Activated CD4-positive, alpha-beta memory T cell treated with anti-CD3 and anti-CD28 coated beads, Interleukin-2, amount 10 ng/mL, durations not matched to agents 7 days and 5 days (primary cell): ENCODE measurements around the gene SLC24A3. TPM values are rescaled to one million over a fixed set of nuclear protein-coding genes. Genes with fewer than 3 reads are reported as not detected.

ENCODE experiments used
- CTCF ChIA-PET: fragments of 350-600 bp; sonication (Branson Sonifier 250); formaldehyde crosslinking; loops from one replicate; lab custom pipeline; 2021; ENCODE audit warnings: antibody characterized with exemption, inconsistent platforms; lab: Charles Lee
- POLR2A ChIA-PET: fragments of 350-600 bp; sonication (Branson Sonifier 250); formaldehyde crosslinking; loops from one replicate; lab custom pipeline; 2021; ENCODE audit warnings: antibody characterized with exemption; lab: Charles Lee
- DNase-seq: peaks from one replicate; pipeline ENCODE4 v3.0.0-alpha.2; 2020
- H3K27ac Mint-ChIP-seq: one replicate; pipeline ENCODE4 v1.8.0; 2021; ENCODE audit warnings: mild to moderate bottlenecking, mixed read lengths
- H3K27me3 Mint-ChIP-seq: one replicate; pipeline ENCODE4 v1.8.0; 2021; ENCODE audit warnings: mixed read lengths
- H3K36me3 Mint-ChIP-seq: one replicate; pipeline ENCODE4 v1.8.0; 2021; ENCODE audit warnings: low read depth, mixed read lengths
- H3K4me1 Mint-ChIP-seq: one replicate; pipeline ENCODE4 v1.8.0; 2021; ENCODE audit warnings: mixed read lengths
- H3K4me3 Mint-ChIP-seq: one replicate; pipeline ENCODE4 v1.8.0; 2021; ENCODE audit warnings: mild to moderate bottlenecking, mixed read lengths
- H3K9me3 Mint-ChIP-seq: one replicate; pipeline ENCODE4 v1.8.0; 2021; ENCODE audit warnings: mixed read lengths
- total RNA-seq, 2 experiments: library from RNA; stranded (reverse); gene quantifications; one replicate each; pipeline ENCODE4 v1.2.3, GENCODE V29; 2021

The SLC24A3 gene
- total RNA-seq, 2 experiments from 2014 or later = not detected

DNA sequence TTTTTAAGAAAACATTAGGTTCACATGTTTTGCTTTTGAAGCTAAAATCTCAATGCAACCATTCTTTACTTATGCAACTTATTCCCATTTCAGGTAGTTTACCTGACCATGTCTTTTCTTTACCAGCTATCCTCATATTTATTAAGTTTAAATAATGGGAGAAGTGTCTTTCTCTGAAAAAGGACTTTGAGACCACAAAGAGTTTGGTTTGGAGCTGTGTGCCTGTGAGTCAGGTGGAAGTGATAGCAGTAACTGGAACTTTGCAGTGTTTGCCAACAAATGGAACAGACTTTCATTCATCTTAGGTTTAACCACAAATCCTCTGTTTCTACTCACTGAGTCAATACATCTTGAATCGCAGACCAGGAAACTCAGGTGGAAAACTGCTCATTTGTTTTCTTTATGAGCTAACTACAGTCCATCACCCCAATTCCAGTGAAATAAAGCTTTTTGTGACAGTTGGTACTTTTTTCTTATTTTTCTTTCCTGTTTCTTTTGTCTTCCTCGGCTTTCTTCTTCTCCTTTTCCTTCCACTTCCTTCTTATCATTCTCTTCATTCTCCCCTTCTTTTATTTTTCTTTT lies 397.3 kb downstream of the SLC24A3 start:
- Mint-ChIP-seq H3K27me3 (peaks cover 2% of the 10 kb centered on the region), H3K9me3 (no peaks in the 10 kb centered on the region), H3K36me3 (no peaks in the 10 kb centered on the region), H3K4me1 (no peaks in the 10 kb centered on the region), H3K27ac (no peak overlapping the region), H3K4me3 (no peak overlapping the region)
- CTCF ChIA-PET = no interaction called here
- no peak for DNase-seq
- POLR2A ChIA-PET = no interaction called here

DNA sequence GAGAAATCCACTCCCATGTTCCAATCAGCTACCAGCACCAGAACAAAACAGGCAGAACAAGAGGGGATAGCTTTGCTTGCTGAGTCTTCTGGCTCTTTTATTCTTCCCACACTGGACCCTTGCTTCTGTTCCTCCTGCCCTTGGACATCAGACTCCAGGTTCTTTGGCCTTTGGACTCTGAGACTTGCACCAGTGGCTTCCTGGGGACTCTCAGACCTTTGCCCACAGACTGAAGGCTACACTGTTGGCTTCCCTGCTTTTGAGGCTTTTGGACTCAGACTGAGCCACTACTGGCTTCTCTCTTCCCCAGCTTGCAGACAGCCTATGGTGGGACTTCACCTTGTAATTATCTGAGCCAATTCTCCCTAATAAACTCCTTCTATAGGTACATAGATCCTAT lies 403.2 kb downstream of the SLC24A3 start:
- no peak for DNase-seq
- Mint-ChIP-seq H3K4me3 (no peak overlapping the region), H3K36me3 (no peaks in the 10 kb centered on the region), H3K27ac (no peak overlapping the region), H3K27me3 (no peaks in the 10 kb centered on the region), H3K4me1 (no peaks in the 10 kb centered on the region), H3K9me3 (no peaks in the 10 kb centered on the region)
- ChIA-PET POLR2A (no interaction called here), CTCF (no interaction called here)

DNA sequence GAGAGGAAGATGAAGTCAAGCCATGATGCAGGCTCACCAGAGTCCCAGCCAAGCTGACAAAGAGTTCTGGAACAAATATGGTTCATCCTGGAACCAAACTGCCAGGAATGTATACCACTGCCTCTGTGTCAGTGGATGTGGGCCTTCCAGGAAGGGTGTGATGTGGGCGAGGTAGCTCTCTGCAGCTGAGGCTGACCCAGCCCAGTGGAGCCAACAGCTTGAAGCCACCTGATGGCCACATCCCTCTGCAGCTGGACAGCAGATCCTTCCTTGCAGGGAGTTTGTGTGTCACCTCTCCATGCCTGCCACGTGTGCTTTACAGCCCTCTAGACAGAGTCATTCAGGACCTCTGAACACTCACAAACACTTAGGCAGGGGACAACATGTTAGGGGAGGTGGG lies 403.6 kb downstream of the SLC24A3 start:
- no peaks in the 10 kb centered on the region for H3K27me3 Mint-ChIP-seq
- DNase-seq = no peak
- no peak overlapping the region for H3K27ac Mint-ChIP-seq
- H3K4me3 Mint-ChIP-seq = no peak overlapping the region
- CTCF ChIA-PET = no interaction called here
- POLR2A ChIA-PET = no interaction called here
- H3K36me3 Mint-ChIP-seq = no peaks in the 10 kb centered on the region
- no peaks in the 10 kb centered on the region for H3K4me1 Mint-ChIP-seq
- no peaks in the 10 kb centered on the region for H3K9me3 Mint-ChIP-seq

DNA sequence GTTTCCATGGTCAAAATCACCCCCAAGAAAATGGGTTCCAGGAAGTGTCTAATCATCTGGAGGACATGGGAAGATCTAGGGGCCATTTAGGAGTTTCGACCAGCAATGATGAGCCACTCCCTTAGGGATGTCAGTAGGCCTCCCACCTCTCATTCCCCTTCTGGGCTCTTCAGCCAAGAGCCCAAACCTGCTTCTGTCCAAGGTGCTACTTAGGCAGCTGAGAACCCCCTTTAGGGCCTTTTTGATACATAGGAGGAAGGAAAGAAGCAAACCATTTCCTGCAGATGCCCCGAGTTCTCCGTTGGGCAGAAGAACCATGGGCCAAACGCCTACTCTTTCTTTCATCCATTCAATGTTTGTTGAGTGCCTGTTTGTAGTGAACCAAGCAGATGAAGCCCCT lies 404.2 kb downstream of the SLC24A3 start:
- Mint-ChIP-seq H3K4me3 (no peak overlapping the region), H3K27ac (no peak overlapping the region), H3K9me3 (no peaks in the 10 kb centered on the region), H3K4me1 (no peaks in the 10 kb centered on the region), H3K27me3 (no peaks in the 10 kb centered on the region), H3K36me3 (no peaks in the 10 kb centered on the region)
- CTCF ChIA-PET = no interaction called here
- DNase-seq = no peak
- POLR2A ChIA-PET = no interaction called here

DNA sequence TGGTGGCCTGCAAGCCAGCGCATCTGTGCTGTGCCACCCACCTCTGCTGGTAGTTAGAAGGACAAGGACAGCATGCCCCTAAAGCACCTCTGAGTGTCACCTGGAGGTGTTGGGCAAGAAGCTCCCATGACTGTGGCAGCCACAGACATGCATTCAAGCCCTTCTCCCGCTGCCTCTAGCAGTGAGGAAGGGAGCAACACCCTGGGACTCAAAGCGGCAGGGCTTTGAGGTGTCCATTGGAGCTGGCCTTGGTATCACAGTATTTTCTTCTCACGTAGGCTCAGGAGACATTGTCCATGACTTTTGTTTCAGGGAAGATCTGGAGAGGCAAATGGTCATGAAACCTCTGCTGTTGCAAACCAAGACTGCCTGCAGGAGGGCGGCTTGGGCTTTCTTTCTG lies 404.8 kb downstream of the SLC24A3 start:
- ChIA-PET POLR2A (no interaction called here), CTCF (no interaction called here)
- Mint-ChIP-seq H3K4me1 (no peaks in the 10 kb centered on the region), H3K27me3 (no peaks in the 10 kb centered on the region), H3K27ac (no peak overlapping the region), H3K4me3 (no peak overlapping the region), H3K36me3 (no peaks in the 10 kb centered on the region), H3K9me3 (no peaks in the 10 kb centered on the region)
- DNase-seq = no peak

DNA sequence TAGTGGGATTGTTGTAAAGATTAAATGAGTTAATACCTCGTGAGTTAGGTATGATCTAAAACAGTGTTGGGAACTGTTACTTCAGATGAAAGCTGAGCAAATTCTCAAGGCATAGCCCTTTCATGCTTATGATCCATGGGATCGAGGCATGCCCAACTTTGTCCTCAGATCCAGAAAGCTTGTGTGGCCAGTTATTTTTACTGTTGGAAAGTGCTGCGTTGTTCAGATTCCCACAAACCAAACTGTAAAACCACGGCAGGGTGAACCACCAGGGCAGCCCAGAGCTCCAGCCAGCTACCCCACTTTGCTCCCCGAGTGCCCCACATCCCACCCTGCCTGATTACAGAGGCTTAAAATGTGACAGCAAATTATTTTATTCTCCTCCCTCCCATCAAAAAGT lies 406.3 kb downstream of the SLC24A3 start:
- H3K9me3 Mint-ChIP-seq = no peaks in the 10 kb centered on the region
- H3K4me3 Mint-ChIP-seq = no peak overlapping the region
- no peak for DNase-seq
- ChIA-PET POLR2A (no interaction called here), CTCF (interaction anchor here (1.2 kb wide), 1 partner anchor 10 kb away, joined by 5 read pairs; no protein-coding TSS in a partner anchor)
- H3K27me3 Mint-ChIP-seq = no peaks in the 10 kb centered on the region
- H3K36me3 Mint-ChIP-seq = no peaks in the 10 kb centered on the region
- no peaks in the 10 kb centered on the region for H3K4me1 Mint-ChIP-seq
- no peak overlapping the region for H3K27ac Mint-ChIP-seq

DNA sequence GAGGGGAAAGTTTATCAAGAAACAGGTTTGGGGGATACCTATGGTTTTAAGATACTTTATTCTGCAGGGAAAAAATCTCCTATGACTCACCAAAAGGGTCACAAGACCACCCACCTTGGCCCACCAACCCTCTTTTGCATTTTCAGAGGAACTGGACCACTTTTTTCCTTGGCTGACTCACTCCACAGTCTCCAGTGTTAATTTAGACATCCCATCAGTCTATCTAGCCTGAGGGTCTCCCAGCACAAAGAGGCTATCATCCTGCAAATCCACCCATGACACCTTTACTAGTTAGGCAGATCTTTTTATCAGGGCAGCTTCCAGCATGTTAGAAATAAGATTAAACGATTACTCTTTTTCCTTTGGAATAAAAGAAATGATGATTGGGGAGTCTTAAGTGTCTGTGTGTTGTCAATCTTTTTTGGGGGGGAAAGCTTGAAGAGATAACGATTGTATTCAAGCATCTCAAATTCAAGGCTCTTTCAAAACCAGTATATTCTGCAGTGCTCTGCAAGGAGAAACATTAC lies 407.5 kb downstream of the SLC24A3 start:
- H3K36me3 Mint-ChIP-seq = no peaks in the 10 kb centered on the region
- no peaks in the 10 kb centered on the region for H3K4me1 Mint-ChIP-seq
- POLR2A ChIA-PET = no interaction called here
- CTCF ChIA-PET = interaction anchor here (0.8 to 1.2 kb wide), 2 partner anchors 9 to 12 kb away, joined by 3 to 5 read pairs; no protein-coding TSS in a partner anchor
- no peaks in the 10 kb centered on the region for H3K9me3 Mint-ChIP-seq
- DNase-seq = no peak
- no peaks in the 10 kb centered on the region for H3K27me3 Mint-ChIP-seq
- H3K4me3 Mint-ChIP-seq = no peak overlapping the region
- H3K27ac Mint-ChIP-seq = no peak overlapping the region

DNA sequence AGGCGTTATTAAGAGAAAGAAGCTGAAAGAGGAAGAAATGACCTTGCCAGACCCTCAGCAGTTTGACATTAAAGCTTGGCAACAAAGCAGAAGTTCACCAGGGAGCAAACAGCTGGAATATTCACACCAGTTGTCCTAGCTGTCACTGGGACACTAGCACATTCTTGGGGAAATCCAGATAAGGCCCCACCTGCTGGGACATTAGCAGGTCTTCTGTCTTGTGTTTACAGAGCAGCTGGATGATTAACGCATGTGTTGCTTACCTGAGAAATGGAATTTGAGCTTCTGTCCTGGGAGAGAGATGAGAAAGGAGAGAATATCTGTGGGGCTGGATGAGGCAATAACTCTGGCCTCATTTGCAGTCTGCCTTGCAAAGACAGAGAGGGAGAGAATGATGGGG lies 408.0 kb downstream of the SLC24A3 start:
- Mint-ChIP-seq H3K36me3 (no peaks in the 10 kb centered on the region), H3K27me3 (no peaks in the 10 kb centered on the region), H3K4me3 (no peak overlapping the region), H3K4me1 (no peaks in the 10 kb centered on the region), H3K9me3 (no peaks in the 10 kb centered on the region), H3K27ac (no peak overlapping the region)
- DNase-seq = no peak
- ChIA-PET CTCF (interaction anchor here (0.8 kb wide), 1 partner anchor 12 kb away, joined by 3 read pairs; no protein-coding TSS in a partner anchor), POLR2A (no interaction called here)

DNA sequence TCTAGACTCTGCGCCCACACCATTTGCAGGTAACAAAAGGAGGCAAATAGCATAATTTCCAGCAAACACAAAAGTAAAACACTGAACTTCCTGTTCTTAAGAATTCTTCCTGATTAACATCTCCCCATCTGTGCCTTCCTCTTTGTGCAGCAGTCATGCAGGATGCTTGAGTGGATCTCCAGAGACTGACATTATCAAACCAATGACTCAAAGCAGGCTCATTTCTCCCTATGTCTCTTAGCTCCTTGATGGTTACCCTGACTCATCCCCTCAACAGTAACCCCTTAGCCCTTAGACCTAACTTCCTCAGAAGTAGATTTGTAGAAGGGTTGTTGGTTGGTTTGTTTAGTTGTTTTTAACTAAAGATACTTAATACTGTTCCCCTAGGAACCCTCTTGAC lies 408.6 kb downstream of the SLC24A3 start:
- H3K27ac Mint-ChIP-seq = no peak overlapping the region
- CTCF ChIA-PET = interaction anchor here (0.8 kb wide), 1 partner anchor 11 kb away, joined by 3 read pairs; no protein-coding TSS in a partner anchor

DNA sequence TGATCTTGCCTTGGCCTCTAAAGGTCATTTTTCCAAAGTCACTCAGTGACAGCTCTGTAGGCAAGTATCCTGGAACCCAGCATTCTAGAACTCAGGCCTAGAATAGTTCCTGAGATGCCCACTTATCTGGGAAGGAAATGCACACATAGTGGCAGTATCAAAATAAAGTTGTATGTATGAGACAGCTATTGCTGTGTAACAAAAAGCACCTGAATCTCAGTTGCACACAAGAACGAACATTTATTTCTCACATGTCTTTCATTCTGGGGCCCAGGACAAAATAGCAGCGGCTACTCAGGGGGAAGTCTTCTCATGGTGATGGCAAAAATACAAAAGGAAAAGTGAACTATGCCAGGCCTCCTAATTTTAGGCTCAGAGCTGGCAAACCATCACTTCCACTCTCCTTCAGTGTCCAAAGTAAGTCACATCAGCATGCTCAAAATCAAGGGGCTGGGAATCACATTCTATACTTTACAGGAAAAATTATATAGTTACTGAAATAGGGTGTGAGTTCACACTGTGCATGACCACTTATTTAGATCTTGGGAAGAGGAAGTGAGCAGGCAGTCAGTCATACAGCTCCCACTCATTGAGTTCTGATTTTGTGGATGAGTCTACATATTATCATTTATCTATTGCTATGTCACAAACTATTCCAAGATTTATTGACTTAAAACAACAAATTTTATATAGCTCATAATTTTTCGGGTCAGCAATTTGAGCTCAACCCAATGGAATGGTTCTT lies 412.0 kb downstream of the SLC24A3 start:
- ChIA-PET CTCF (interaction anchor here (0.9 kb wide), 1 partner anchor 41 kb away, joined by 3 read pairs; no protein-coding TSS in a partner anchor), POLR2A (no interaction called here)
- H3K27ac Mint-ChIP-seq = no peak overlapping the region
- H3K9me3 Mint-ChIP-seq = no peaks in the 10 kb centered on the region
- H3K4me1 Mint-ChIP-seq = no peaks in the 10 kb centered on the region
- H3K4me3 Mint-ChIP-seq = no peak overlapping the region
- no peak for DNase-seq
- no peaks in the 10 kb centered on the region for H3K36me3 Mint-ChIP-seq
- no peaks in the 10 kb centered on the region for H3K27me3 Mint-ChIP-seq

More for the DNA sequence above, 408.6 kb downstream of the SLC24A3 start:
- no peaks in the 10 kb centered on the region for H3K36me3 Mint-ChIP-seq
- no peak overlapping the region for H3K4me3 Mint-ChIP-seq
- no peaks in the 10 kb centered on the region for H3K27me3 Mint-ChIP-seq
- no peaks in the 10 kb centered on the region for H3K9me3 Mint-ChIP-seq
- H3K4me1 Mint-ChIP-seq = no peaks in the 10 kb centered on the region
- POLR2A ChIA-PET = no interaction called here
- no peak for DNase-seq

DNA sequence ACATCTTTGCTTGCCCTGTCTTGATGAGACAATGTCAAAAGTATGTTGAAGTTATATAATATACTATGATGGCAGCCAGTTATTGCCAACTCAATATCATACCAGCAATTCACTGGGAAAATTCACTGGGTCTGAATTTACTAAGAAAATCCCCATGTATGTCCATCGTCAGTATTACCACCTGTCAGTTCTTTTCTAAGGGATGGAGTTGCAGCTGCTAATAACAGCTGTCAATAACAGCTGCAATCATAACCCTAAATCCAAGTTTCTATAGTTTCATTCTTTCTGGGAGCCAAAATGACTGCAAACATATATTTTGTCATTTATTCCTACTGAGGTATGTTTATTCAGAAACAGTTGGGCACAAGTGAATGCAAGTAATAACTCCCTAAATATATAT lies 413.0 kb downstream of the SLC24A3 start:
- Mint-ChIP-seq H3K4me3 (no peak overlapping the region), H3K36me3 (no peaks in the 10 kb centered on the region), H3K9me3 (no peaks in the 10 kb centered on the region), H3K27ac (no peak overlapping the region), H3K4me1 (no peaks in the 10 kb centered on the region), H3K27me3 (no peaks in the 10 kb centered on the region)
- CTCF ChIA-PET = no interaction called here
- no peak for DNase-seq
- POLR2A ChIA-PET = no interaction called here

DNA sequence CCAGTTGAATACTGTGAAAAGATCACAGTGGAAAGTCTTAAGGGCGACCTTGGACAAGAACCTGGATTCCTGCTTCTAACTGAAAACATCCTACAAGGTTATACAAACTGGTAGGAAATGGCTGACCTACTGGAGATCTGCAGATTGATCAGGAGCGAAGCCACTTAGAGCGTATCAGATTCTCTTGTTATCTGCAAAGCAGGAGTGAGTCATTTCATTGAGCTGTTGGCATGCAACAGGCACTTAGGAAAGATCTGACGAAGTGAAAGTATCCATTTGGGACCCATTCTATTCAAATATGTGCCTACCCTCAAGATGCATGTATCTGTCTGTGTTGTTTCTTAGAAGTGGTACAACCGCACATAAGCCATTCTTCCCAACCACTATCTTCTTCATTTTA lies 414.5 kb downstream of the SLC24A3 start:
- no peak overlapping the region for H3K4me3 Mint-ChIP-seq
- ChIA-PET POLR2A (no interaction called here), CTCF (no interaction called here)
- no peak overlapping the region for H3K27ac Mint-ChIP-seq
- DNase-seq = no peak
- no peaks in the 10 kb centered on the region for H3K36me3 Mint-ChIP-seq
- no peaks in the 10 kb centered on the region for H3K9me3 Mint-ChIP-seq
- no peaks in the 10 kb centered on the region for H3K4me1 Mint-ChIP-seq
- H3K27me3 Mint-ChIP-seq = no peaks in the 10 kb centered on the region

DNA sequence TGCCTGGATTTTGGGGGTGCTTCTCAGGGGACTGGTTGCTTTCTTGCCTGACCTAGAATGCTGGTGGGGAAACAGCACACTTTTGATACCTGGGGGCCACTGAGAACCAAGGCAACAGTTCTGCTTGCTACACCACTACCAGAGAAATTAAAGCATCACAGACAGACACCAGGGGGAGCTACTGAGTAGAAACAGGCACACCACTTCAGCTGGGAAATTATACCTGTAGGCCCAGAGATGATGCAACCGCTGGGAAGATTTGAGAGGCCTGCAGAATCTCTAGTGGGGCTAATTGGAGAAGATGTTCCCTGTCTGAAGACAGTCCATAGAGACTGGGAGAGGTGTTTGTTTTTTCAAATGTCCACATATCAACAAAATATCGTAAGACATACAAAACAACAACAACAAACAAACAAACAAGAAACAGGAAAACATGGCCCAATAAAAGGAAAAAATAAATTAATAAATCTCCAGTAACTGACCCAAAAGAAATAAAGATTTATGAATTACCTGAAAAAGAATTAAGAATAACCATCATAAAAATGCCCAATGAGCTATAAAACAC lies 416.2 kb downstream of the SLC24A3 start:
- H3K27ac Mint-ChIP-seq = no peak overlapping the region
- H3K9me3 Mint-ChIP-seq = no peaks in the 10 kb centered on the region
- CTCF ChIA-PET = interaction anchor here (1.1 to 3.0 kb wide), 6 partner anchors 9 to 39 kb away, joined by 4 to 30 read pairs (median 6); no protein-coding TSS in a partner anchor
- POLR2A ChIA-PET = no interaction called here
- no peaks in the 10 kb centered on the region for H3K36me3 Mint-ChIP-seq
- peak; percentile 47 for DNase-seq
- H3K4me1 Mint-ChIP-seq = no peaks in the 10 kb centered on the region
- no peak overlapping the region for H3K4me3 Mint-ChIP-seq
- no peaks in the 10 kb centered on the region for H3K27me3 Mint-ChIP-seq
